Tibial nerve (tissue), 3 donors: Measurements from ENCODE around the gene UQCC3.

Experiments used
- CTCF ChIP-seq, 5 experiments: fragments of 200-600 bp in 3 of 5; fragments of 450-650 bp in 2 of 5; sonication (generic) in 3 of 5; IDR thresholded peaks; one replicate each; pipeline ENCODE4 v1.5.1; 2016 to 2019; ENCODE audit warnings: antibody characterized with exemption in 5 of 5, mild to moderate bottlenecking in 3 of 5, moderate library complexity in 2 of 5
- POLR2A ChIP-seq, 2 donors: fragments of 450-650 bp; IDR thresholded peaks; one replicate each; pipeline ENCODE4 v1.6.1; 2017; ENCODE audit warnings: antibody characterized with exemption in 2 of 2, mild to moderate bottlenecking in 2 of 2, moderate library complexity in 2 of 2

GRCh38 chr11:62671608-62672389 lies at the start of gene UQCC3, which contains the start of gene LBHD1:
- TF ChIP-seq CTCF (IDR thresholded peaks at IDR 0.05) (peak in 1 of 5 experiments; percentile 10), POLR2A (IDR thresholded peaks at IDR 0.05) (peak; percentile 2 to 35)
